CD14-positive monocyte (primary cell): Measurements from ENCODE around the gene LIM2. TPM values are rescaled to one million over a fixed set of nuclear protein-coding genes. Genes with fewer than 3 reads are reported as not detected.

Source experiments
- DNase-seq, 3 donors: peaks; one replicate each; pipeline ENCODE4 v3.0.0-alpha.2; 2011 to 2022
- H2AFZ ChIP-seq: 2 replicates; pipeline ENCODE4 v1.6.0; 2012; ENCODE audit warnings: mild to moderate bottlenecking, low read depth, low read length, inconsistent platforms; ENCODE audit not compliant: insufficient read depth, poor library complexity, severe bottlenecking
- H3K27ac ChIP-seq, 2 donors: 1 replicate in 1 of 2; 2 replicates in 1 of 2; pipeline ENCODE4 v1.5.1; 2012 to 2013; ENCODE audit warnings: low read length in 2 of 2, control low read depth in 1 of 2, inconsistent platforms in 1 of 2, low read depth in 1 of 2, mild to moderate bottlenecking in 1 of 2
- H3K27me3 ChIP-seq, 2 donors: one replicate each; pipeline versions ENCODE4 v1.6.0 to v1.6.1; 2011 to 2013; ENCODE audit warnings: low read length in 2 of 2; ENCODE audit not compliant: control insufficient read depth in 2 of 2, insufficient read depth in 2 of 2
- H3K36me3 ChIP-seq, 2 donors: replicated peaks in 1 of 2; 1 replicate in 1 of 2; 2 replicates in 1 of 2; pipeline versions ENCODE4 v1.5.1 to v1.6.1; 2012 to 2013; ENCODE audit warnings: low read length in 2 of 2, control low read depth in 1 of 2, inconsistent platforms in 1 of 2, mild to moderate bottlenecking in 1 of 2; ENCODE audit not compliant: insufficient read depth in 2 of 2, control insufficient read depth in 1 of 2
- H3K4me1 ChIP-seq, 2 donors: 1 replicate in 1 of 2; 2 replicates in 1 of 2; pipeline versions ENCODE4 v1.5.1 to v1.6.1; 2012 to 2013; ENCODE audit warnings: low read length in 2 of 2, control low read depth in 1 of 2, inconsistent platforms in 1 of 2, mild to moderate bottlenecking in 1 of 2, moderate library complexity in 1 of 2; ENCODE audit not compliant: insufficient read depth in 2 of 2, control insufficient read depth in 1 of 2
- H3K4me2 ChIP-seq: replicated peaks from 2 replicates; pipeline ENCODE3; 2012; ENCODE audit warnings: low read length, moderate library complexity, mild to moderate bottlenecking; ENCODE audit not compliant: poor library complexity, severe bottlenecking; ENCODE audit errors: extremely low read depth
- H3K4me3 ChIP-seq, 3 experiments: fragments of 200-600 bp in 1 of 3; sonication (generic) in 1 of 3; replicated peaks in 1 of 3; 1 replicate in 2 of 3; 2 replicates in 1 of 3; pipeline ENCODE4 v1.5.1; 2011 to 2013; ENCODE audit warnings: low read length in 3 of 3, mild to moderate bottlenecking in 3 of 3, control low read depth in 2 of 3, low read depth in 2 of 3, inconsistent platforms in 1 of 3, moderate library complexity in 1 of 3
- H3K79me2 ChIP-seq: 2 replicates; pipeline ENCODE4 v1.6.0; 2012; ENCODE audit warnings: mild to moderate bottlenecking, control low read depth, inconsistent platforms, low read length, moderate library complexity; ENCODE audit not compliant: insufficient read depth
- H3K9ac ChIP-seq: 2 replicates; pipeline ENCODE4 v1.6.0; 2017; ENCODE audit warnings: low read length, mild to moderate bottlenecking; ENCODE audit not compliant: insufficient read depth, poor library complexity, severe bottlenecking
- H3K9me3 ChIP-seq, 2 donors: replicated peaks in 1 of 2; 1 replicate in 1 of 2; 2 replicates in 1 of 2; pipeline versions ENCODE4 v1.5.1 to v1.6.1; 2012 to 2013; ENCODE audit warnings: low read length in 2 of 2, control low read depth in 1 of 2; ENCODE audit not compliant: control insufficient read depth in 1 of 2, insufficient read depth in 1 of 2
- H4K20me1 ChIP-seq: 2 replicates; pipeline ENCODE4 v1.6.0; 2012; ENCODE audit warnings: mild to moderate bottlenecking, low read length, control low read depth, moderate library complexity; ENCODE audit not compliant: insufficient read depth
- H3K27ac Mint-ChIP-seq, 7 donors: one replicate each; pipeline ENCODE4 v1.8.0; 2020; ENCODE audit warnings: mild to moderate bottlenecking in 7 of 7, mixed read lengths in 7 of 7, moderate library complexity in 6 of 7, inconsistent platforms in 2 of 7
- H3K27me3 Mint-ChIP-seq, 3 donors: one replicate each; pipeline ENCODE4 v1.8.0; 2021 to 2022; ENCODE audit warnings: low read depth in 3 of 3, mild to moderate bottlenecking in 3 of 3, mixed read lengths in 3 of 3, moderate library complexity in 3 of 3, inconsistent platforms in 1 of 3
- H3K36me3 Mint-ChIP-seq, 2 donors: one replicate each; pipeline ENCODE4 v1.8.0; 2020; ENCODE audit warnings: mixed read lengths in 2 of 2, inconsistent platforms in 1 of 2, mild to moderate bottlenecking in 1 of 2
- H3K4me1 Mint-ChIP-seq: one replicate; pipeline ENCODE4 v1.8.0; 2020; ENCODE audit warnings: mild to moderate bottlenecking, mixed read lengths
- H3K4me3 Mint-ChIP-seq, 2 donors: one replicate each; pipeline ENCODE4 v1.8.0; 2020; ENCODE audit warnings: mild to moderate bottlenecking in 2 of 2, mixed read lengths in 2 of 2, moderate library complexity in 1 of 2
- H3K9me3 Mint-ChIP-seq, 7 donors: one replicate each; pipeline ENCODE4 v1.8.0; 2020 to 2022; ENCODE audit warnings: mixed read lengths in 7 of 7, mild to moderate bottlenecking in 6 of 7, moderate library complexity in 6 of 7, inconsistent platforms in 2 of 7
- CTCF ChIP-seq: fragments of 200-600 bp; IDR thresholded peaks from one replicate; pipeline ENCODE4 v1.8.0; 2022; ENCODE audit warnings: antibody characterized with exemption, mild to moderate bottlenecking
- whole genome bisulfite sequencing: methylation state at CpG from one replicate; pipeline ENCODE4 v1.1.5; 2013; ENCODE audit warnings: missing lambda C conversion rate; ENCODE audit not compliant: insufficient coverage; 5-methylcytosine and 5-hydroxymethylcytosine counted together
- intact Hi-C, 2 donors: fragments of 100-400 bp; cut with micrococcal nuclease; formaldehyde crosslinking; loops; one replicate each; pipeline versions ENCODE4 v1.15.0 to v1.15.1; 2023
- polyA plus RNA-seq, 3 donors: library from polyadenylated mRNA; depleted of rRNA in 1 of 3; unstranded in 2 of 3; stranded (reverse) in 1 of 3; fragments of 300-500 nt in 2 of 3; fragments of >200 nt in 1 of 3; fragmentation: Illumina TruSeq in 2 of 3; gene quantifications; 1 replicate in 2 of 3; 2 replicates in 1 of 3; pipeline ENCODE4 v1.2.3, GENCODE V29; 2012 to 2021

Gene LIM2
- polyA plus RNA-seq, 3 donors = not detected

DNA sequence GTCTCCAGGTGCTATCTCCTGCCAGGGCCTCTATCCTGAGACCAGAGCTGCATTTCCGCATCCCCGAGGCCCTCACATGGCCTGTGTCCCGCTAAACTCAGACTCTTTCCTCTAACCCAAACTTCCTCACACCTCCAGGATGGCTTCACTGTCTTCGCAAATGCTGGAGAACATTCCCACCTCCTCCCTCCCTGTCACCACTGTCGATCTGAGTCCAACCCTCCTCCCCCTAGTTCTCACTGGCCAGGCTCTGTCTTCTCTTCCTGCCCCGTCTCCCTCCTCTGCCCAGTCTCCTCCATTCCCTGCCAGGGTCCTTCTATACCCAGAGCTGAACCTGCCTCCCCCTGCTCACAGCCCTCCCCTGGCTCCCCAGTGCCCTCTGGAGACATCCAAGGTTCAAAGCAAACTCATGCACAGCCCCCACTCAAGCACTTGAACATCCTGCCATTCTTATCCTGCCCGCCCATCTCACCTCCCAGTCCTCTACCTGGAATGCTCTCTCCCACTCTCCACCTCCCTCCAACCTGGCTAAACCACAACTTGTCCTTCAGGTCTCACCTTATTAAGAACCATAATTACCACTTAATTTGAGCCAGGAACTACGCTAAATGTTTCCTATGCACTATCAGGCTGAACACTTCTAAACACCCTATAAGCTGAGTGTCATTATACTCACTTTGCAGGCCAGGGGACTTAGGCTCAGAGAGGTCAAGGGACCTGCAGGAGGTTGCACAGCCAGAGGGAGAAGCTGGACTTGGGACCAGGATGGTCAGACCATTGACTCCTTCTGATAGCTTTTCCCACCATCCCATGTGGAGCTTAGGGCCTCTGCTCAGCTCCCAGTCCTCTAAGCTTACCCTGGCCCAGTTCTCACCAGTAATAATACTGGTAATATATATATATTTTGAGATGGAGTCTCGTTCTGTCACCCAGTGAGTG lies 44.9 kb downstream of the LIM2 start:
- intact Hi-C loops = loop anchor here in 1 of 2 donors (2.0 kb wide), 1 partner anchor 22 kb away; no protein-coding TSS in a partner anchor
- Mint-ChIP-seq H3K9me3 (peaks cover 0 to 4% (median 0%) of the 10 kb centered on the region in 7 donors), H3K4me3 (peak overlapping the region in 1 of 2 donors; percentile 48), H3K4me1 (peaks cover 18% of the 10 kb centered on the region), H3K27ac (peak overlapping the region in 2 of 7 donors; percentile 70), H3K36me3 (peaks cover 29 to 35% of the 10 kb centered on the region in 2 donors), H3K27me3 (peaks cover 22 to 25% (median 25%) of the 10 kb centered on the region in 3 donors)
- TF ChIP-seq CTCF = no peak
- H3K9me3 ChIP-seq = no peaks in the 10 kb centered on the region
- H3K4me2 ChIP-seq = no peak overlapping the region
- no peak overlapping the region for H3K9ac ChIP-seq
- no peaks in the 10 kb centered on the region for H3K79me2 ChIP-seq
- peaks cover 30 to 34% of the 10 kb centered on the region in 2 donors for H3K36me3 ChIP-seq
- H4K20me1 ChIP-seq = no peaks in the 10 kb centered on the region
- H3K4me3 ChIP-seq = no peak overlapping the region
- no peak overlapping the region for H2AFZ ChIP-seq
- no peak overlapping the region for H3K27ac ChIP-seq
- H3K4me1 ChIP-seq = peaks cover 19 to 23% of the 10 kb centered on the region in 2 donors
- DNase-seq = no peak
- 51% methylated on average over 8 of the region's 9 CpGs for WGBS
- H3K27me3 ChIP-seq = peaks cover 0 to 12% of the 10 kb centered on the region in 2 donors

DNA sequence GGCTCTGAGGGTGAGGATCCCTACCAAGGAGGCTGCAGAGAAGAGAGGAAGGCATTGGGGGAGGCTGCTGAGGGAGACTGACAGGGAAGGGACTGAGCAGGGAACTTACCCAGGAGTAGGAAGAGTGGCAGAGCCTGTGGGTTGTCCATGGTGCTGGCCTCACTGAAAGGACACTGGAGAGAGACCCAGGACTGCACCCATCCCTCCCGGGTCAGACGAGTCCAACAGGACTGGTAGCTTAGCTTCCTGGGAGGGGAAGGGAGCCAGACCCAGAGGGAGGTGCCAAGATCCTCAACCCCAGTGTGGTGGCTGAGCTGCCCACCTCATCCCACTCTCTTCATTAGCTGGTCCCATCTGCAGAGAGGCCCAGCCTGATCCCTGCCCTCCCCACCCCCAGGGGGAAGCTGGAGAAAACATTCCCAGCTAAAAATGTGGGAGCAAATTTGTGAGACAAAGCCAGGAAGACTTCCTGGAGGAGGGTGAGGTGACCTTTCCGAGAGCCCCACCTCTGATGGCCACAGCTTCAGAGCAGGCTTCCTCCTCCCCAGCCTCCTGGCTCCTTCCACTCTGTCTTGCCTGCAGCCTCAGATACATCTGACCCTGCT lies 45.7 kb downstream of the LIM2 start, which contains the start of gene VSIG10L:
Gene VSIG10L, minus strand, starts transcription at position 164 of the 605 bp plus-strand sequence. Its CDS starts 15 bp downstream, at position 149.
- no peak for TF ChIP-seq CTCF
- no peak within 1 kb of the TSS for H3K4me2 ChIP-seq
- peaks cover 22 to 25% (median 25%) of the 10 kb centered on the region in 3 donors for H3K27me3 Mint-ChIP-seq
- no peak within 1 kb of the TSS for H2AFZ ChIP-seq
- 53% methylated on average over 3 of the region's 3 CpGs for WGBS
- intact Hi-C loops = loop anchor here in 1 of 2 donors (2.0 kb wide), 1 partner anchor 23 kb away; no protein-coding TSS in a partner anchor
- no peaks in the 10 kb centered on the region for H4K20me1 ChIP-seq
- no peaks in the 10 kb centered on the region for H3K9me3 ChIP-seq
- peaks cover 19 to 23% of the 10 kb centered on the region in 2 donors for H3K4me1 ChIP-seq
- peaks cover 0 to 4% (median 0%) of the 10 kb centered on the region in 7 donors for H3K9me3 Mint-ChIP-seq
- H3K27me3 ChIP-seq = peaks cover 0 to 12% of the 10 kb centered on the region in 2 donors
- H3K4me3 ChIP-seq = no peak within 1 kb of the TSS
- H3K36me3 ChIP-seq = peaks cover 23 to 27% of the 10 kb centered on the region in 2 donors
- H3K4me3 Mint-ChIP-seq = peak within 1 kb of the TSS; percentile 55 to 77
- no peak for DNase-seq
- H3K79me2 ChIP-seq = no peaks in the 10 kb centered on the region
- no peak within 1 kb of the TSS for H3K9ac ChIP-seq
- H3K27ac Mint-ChIP-seq = peak within 1 kb of the TSS in 5 of 7 donors; percentile 8 to 71 (median 70)
- peaks cover 21 to 27% of the 10 kb centered on the region in 2 donors for H3K36me3 Mint-ChIP-seq
- H3K27ac ChIP-seq = no peak within 1 kb of the TSS
- H3K4me1 Mint-ChIP-seq = peaks cover 18% of the 10 kb centered on the region
